Kidney (tissue), 14 donors: ENCODE results near the gene TIAM2. TPM values are rescaled to one million over a fixed set of nuclear protein-coding genes. Genes with fewer than 3 reads are reported as not detected.
A peak's percentile ranks its signal among the peaks of the same experiment; 100 is the strongest.

Experiments
- DNase-seq, 5 donors: peaks; one replicate each; pipeline ENCODE4 v3.0.0-alpha.2; 2013 to 2020
- FAIRE-seq: peaks from 2 replicates; lab custom pipeline; 2012; peaks lifted over from hg19 to GRCh38; lab: Jason Lieb, UNC
- H3K27ac ChIP-seq, 2 donors: one replicate each; pipeline ENCODE4 v1.7.0; 2013; ENCODE audit warnings: low read depth in 2 of 2, low read length in 2 of 2, inconsistent platforms in 1 of 2
- H3K27me3 ChIP-seq: one replicate; pipeline ENCODE4 v1.7.1; 2013; ENCODE audit warnings: low read length, inconsistent platforms; ENCODE audit not compliant: control insufficient read depth, insufficient read depth
- H3K36me3 ChIP-seq, 3 donors: one replicate each; pipeline versions ENCODE4 v1.7.0 to v1.7.1; 2013; ENCODE audit warnings: low read length in 3 of 3, control low read depth in 1 of 3, inconsistent platforms in 1 of 3; ENCODE audit not compliant: insufficient read depth in 3 of 3, control insufficient read depth in 2 of 3
- H3K4me1 ChIP-seq, 3 donors: one replicate each; pipeline versions ENCODE4 v1.7.0 to v1.7.1; 2013; ENCODE audit warnings: low read length in 3 of 3, inconsistent platforms in 1 of 3, low read depth in 1 of 3; ENCODE audit not compliant: control insufficient read depth in 2 of 3, insufficient read depth in 2 of 3
- H3K4me3 ChIP-seq, 3 donors: one replicate each; pipeline versions ENCODE4 v1.7.0 to v1.8.1; 2013; ENCODE audit warnings: low read length in 3 of 3, control low read depth in 1 of 3, inconsistent platforms in 1 of 3
- H3K9ac ChIP-seq, 3 donors: one replicate each; pipeline versions ENCODE4 v1.7.0 to v1.7.1; 2013; ENCODE audit warnings: low read length in 3 of 3, control low read depth in 1 of 3, inconsistent platforms in 1 of 3
- H3K9me3 ChIP-seq, 3 donors: one replicate each; pipeline versions ENCODE4 v1.7.0 to v1.7.1; 2013; ENCODE audit warnings: low read length in 3 of 3, control low read depth in 1 of 3, inconsistent platforms in 1 of 3; ENCODE audit not compliant: control insufficient read depth in 2 of 3, insufficient read depth in 1 of 3
- intact Hi-C: fragments of 100-400 bp; cut with DNase I; formaldehyde crosslinking; loops from one replicate; pipeline ENCODE4 v1.11.1; 2022
- polyA plus RNA-seq: library from polyadenylated mRNA; stranded (reverse); fragments of 350-450 nt; fragmentation: Illumina TruSeq; extraction: RNeasy Lipid Tissue Mini Kit (QIAGEN cat#74804); gene quantifications from one replicate; pipeline ENCODE4 v1.2.3, GENCODE V29; 2014; ENCODE audit warnings: low read depth, low replicate concordance; ENCODE audit not compliant: insufficient read depth
- total RNA-seq: library from RNA; stranded (reverse); fragmentation: NEBNext Ultra II Directional; extraction: Animal tissue kit (Norgen Biotek cat#: 25700); gene quantifications from one replicate; pipeline ENCODE4 v1.2.1, GENCODE V29; 2021
- TF ChIP-seq, protein P1 (sequence below): IDR thresholded peaks from 3 replicates; pipeline ENCODE4 v1.5.1; 2012; ENCODE audit warnings: mild to moderate bottlenecking, moderate library complexity, borderline replicate concordance; ENCODE audit not compliant: insufficient read depth; ENCODE audit errors: extremely low read depth
- donor health status: control.
- donor health status: control.
- donor health status: control.
- donor health status: control.
- donor health status: control.
- donor health status: DM: yes; HTN: yes; CAD: no.
- donor health status: Normal renal cell carcinoma (clear cell type).

The TIAM2 gene
- total and polyA plus RNA-seq, 2 donors from 2014 or later, result 6.8 to 7.6 TPM

- H3K36me3 ChIP-seq, result no peaks in the 10 kb centered on the region
- TF ChIP-seq, protein P1, sequence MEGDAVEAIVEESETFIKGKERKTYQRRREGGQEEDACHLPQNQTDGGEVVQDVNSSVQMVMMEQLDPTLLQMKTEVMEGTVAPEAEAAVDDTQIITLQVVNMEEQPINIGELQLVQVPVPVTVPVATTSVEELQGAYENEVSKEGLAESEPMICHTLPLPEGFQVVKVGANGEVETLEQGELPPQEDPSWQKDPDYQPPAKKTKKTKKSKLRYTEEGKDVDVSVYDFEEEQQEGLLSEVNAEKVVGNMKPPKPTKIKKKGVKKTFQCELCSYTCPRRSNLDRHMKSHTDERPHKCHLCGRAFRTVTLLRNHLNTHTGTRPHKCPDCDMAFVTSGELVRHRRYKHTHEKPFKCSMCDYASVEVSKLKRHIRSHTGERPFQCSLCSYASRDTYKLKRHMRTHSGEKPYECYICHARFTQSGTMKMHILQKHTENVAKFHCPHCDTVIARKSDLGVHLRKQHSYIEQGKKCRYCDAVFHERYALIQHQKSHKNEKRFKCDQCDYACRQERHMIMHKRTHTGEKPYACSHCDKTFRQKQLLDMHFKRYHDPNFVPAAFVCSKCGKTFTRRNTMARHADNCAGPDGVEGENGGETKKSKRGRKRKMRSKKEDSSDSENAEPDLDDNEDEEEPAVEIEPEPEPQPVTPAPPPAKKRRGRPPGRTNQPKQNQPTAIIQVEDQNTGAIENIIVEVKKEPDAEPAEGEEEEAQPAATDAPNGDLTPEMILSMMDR, result no peak
- no peaks in the 10 kb centered on the region for H3K9me3 ChIP-seq
- H3K9ac ChIP-seq, result no peak overlapping the region
- intact Hi-C loops, result no loop called here
- no peaks in the 10 kb centered on the region for H3K4me1 ChIP-seq
- H3K27ac ChIP-seq, result no peak overlapping the region
- no peaks in the 10 kb centered on the region for H3K27me3 ChIP-seq
- H3K4me3 ChIP-seq, result no peak overlapping the region
- DNase-seq (no peak), FAIRE-seq (no peak)
These were observed 2.1 kb upstream of the TIAM2 start for GRCh38 chr6:154993026-154993425.

DNA sequence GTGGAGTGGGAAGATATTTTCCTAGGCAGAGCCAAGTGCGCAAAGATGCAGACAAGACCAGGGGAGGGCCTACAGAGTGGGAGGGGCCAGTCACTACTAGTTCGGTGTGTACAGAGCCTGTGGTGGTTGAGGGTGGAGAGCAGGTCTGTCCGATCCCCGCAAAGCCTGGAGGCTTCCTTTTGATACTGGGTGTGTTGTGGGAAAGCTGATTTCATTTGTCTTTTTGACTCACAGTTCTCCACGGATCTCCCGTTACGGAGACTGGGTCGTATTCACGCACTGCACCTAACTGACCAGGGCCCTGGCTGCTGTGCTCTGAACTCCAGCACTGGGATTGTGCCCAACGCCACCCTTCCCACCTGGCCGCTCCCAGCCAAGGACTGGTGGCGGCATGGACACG is 1.4 kb upstream of the TIAM2 start:
- H3K9me3 ChIP-seq, result no peaks in the 10 kb centered on the region
- H3K4me1 ChIP-seq, result no peaks in the 10 kb centered on the region
- H3K27ac ChIP-seq, result no peak overlapping the region
- no peak for FAIRE-seq
- H3K9ac ChIP-seq, result no peak overlapping the region
- no peak for DNase-seq
- TF ChIP-seq, protein P1, result no peak
- intact Hi-C loops, result no loop called here
- H3K4me3 ChIP-seq, result no peak overlapping the region
- H3K36me3 ChIP-seq, result no peaks in the 10 kb centered on the region
- no peaks in the 10 kb centered on the region for H3K27me3 ChIP-seq

DNA sequence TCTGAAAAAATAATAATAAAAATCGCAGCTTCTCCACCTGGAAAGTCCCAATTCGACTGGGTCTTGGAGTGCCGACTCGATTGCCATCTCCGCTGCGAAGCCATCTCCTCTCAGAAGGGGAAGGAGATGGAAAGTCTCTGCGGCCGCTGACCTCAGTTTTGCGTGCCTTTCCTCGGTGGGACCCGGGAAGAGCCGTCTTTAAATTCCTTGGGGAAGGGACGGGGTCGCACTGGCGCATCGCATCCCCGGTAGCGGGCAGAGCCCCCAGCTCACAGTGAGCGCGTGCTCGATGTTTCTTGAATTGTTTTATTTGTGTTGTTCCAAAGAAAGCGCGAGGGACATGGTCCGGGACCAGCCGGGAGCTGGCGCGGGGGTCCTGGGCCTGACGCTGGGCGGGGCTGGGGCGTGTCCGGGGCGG is 270 bp upstream of the TIAM2 start:
- Histone ChIP-seq H3K4me1 (no peaks in the 10 kb centered on the region), H3K27me3 (no peaks in the 10 kb centered on the region), H3K4me3 (peak overlapping the region in 1 of 3 donors; percentile 30), H3K36me3 (no peaks in the 10 kb centered on the region), H3K9me3 (no peaks in the 10 kb centered on the region), H3K27ac (no peak overlapping the region), H3K9ac (no peak overlapping the region)
- intact Hi-C loops, result no loop called here
- FAIRE-seq, result no peak
- peak in 3 of 5 donors; percentile 29 to 74 (median 64) for DNase-seq
- TF ChIP-seq, protein P1, result no peak

DNA sequence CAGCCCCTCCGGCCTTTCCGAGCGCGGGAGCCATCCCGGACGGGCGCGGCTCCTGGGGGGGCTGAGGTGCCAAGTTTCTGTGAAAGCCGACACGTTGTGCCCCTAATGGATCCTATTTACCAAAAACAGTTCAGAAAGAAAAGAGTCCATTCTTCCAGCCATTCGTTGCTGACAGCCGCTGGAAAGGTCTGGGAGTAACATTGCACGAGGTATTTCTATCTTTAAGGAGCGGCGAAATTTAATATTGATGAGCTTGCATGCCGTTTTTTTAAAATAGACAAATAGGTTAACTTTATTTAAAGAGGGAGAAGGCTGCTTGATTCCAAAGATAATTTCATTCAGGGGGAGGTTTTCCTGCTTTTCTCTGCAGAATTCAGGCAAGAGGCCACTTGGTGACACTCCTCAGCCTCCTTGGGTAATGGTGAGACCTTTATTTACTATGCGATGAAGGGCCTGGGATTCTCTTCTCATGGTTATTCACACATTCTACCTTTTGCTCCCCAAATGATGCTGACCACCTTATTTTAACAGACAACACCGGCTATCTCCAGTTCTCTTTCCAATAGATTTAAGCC is 988 bp downstream of the TIAM2 start:
- Histone ChIP-seq H3K9ac (no peak overlapping the region), H3K4me1 (no peaks in the 10 kb centered on the region), H3K36me3 (no peaks in the 10 kb centered on the region), H3K27ac (no peak overlapping the region), H3K9me3 (no peaks in the 10 kb centered on the region), H3K27me3 (no peaks in the 10 kb centered on the region), H3K4me3 (peak overlapping the region; percentile 4 to 55 (median 18))
- intact Hi-C loops, result no loop called here
- FAIRE-seq (no peak), DNase-seq (peak in 1 of 5 donors; percentile 36)
- TF ChIP-seq, protein P1, result no peak
